RPMI7951 (cell line): ENCODE data around the gene CIBAR2. TPM values are rescaled to one million over a fixed set of nuclear protein-coding genes. Genes with fewer than 3 reads are reported as not detected.

Experiments
- DNase-seq: peaks from one replicate; pipeline ENCODE4 v3.0.0-alpha.2; 2012; ENCODE audit warnings: low read depth
- total RNA-seq: library from RNA; depleted of rRNA; stranded (reverse); fragments of >200 nt; shearing (Covaris generic); gene quantifications from 2 replicates; pipeline ENCODE4 v1.2.3, GENCODE V29; 2014

Gene CIBAR2
- total RNA-seq, 1 experiment from 2014 or later = not detected

GRCh38 chr16:85144026-85144915 lies 32.0 kb upstream of the CIBAR2 start:
- DNase-seq = no peak

DNA sequence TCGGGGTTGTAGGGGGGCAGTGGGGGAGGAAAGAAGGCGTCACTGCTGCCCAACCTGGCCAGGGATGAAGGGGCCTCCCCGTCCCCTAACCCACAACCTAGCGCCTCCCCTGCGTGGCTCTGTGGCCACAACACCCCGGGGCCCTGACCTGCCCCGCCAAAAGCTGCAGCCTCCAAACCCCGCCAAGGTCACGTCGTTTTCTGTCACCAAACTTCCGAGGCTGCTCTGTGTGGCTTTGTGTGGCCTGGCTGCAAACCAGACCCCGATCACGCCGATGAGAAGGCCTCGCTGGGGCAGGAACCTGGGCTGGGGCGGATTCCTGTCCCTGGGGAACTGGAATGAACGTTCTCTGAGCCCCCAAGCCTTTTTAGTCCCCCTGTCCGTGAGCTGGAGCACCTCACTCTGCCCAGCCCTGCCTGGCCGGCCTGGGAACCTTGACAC lies 30.5 kb upstream of the CIBAR2 start:
- DNase-seq = no peak

GRCh38 chr16:85142129-85142513 lies 29.8 kb upstream of the CIBAR2 start:
- DNase-seq = no peak

DNA sequence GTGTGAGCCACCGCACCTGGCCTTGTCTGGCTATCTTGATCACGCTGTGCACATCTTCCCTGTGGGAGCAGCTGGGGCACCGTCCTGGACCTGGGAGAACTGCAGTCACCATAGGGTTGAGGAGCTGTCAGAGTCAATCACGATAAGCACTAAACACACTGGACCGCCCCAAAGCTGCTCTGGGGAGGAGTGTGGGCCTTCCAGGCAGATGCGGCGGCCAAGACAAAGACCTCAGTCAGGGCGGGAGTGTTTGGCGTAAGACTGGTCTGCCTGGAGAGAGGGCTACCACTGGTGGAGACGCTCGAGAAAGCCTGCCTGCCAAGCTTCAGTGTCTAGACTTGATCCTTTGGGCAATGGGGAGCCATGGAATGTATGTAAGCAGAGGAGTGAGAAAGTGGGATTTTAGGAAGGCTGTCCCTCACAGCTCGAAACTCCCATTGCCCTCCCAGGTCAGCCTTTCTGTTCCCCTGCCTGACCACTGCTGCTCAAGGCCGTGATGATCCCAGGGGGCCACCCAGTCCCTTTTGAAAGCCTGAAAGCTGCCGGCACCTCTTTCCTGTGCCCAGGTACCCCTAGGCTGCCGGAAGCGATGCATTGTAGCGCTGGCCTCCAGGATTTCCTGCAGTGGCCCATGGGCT lies 29.3 kb upstream of the CIBAR2 start:
- no peak for DNase-seq

DNA sequence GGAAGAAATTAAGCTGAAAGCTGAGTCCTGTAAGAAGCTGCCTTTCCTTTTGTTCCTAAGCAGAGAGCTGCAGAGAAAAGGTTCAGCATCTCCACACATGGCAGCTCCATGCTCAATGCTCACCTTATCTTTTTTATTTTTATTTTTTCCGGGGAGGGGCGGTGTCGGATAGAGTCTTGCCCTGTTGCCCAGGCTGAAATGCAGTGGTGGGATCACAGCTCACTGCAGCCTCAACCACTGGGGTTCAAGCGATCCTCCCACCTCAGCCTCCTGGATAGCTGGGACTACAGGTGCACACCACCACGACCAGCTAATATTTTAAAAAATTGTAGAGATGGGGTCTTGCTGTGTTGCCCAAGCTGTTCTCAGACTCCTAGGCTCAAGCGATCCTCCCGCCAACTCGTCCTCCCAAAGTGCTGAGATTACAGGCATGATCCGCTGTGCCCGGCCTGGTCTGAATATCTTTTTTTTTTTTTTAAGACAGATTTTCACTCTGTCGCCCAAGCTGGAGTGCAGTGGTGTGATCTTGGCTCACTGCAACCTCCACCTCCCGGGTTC lies 28.3 kb upstream of the CIBAR2 start:
- DNase-seq = no peak

GRCh38 chr16:85139881-85140339 lies 27.6 kb upstream of the CIBAR2 start:
- DNase-seq = no peak

- no peak for DNase-seq
Measured at GRCh38 chr16:85138825-85139627, 26.8 kb upstream of the CIBAR2 start.

DNA sequence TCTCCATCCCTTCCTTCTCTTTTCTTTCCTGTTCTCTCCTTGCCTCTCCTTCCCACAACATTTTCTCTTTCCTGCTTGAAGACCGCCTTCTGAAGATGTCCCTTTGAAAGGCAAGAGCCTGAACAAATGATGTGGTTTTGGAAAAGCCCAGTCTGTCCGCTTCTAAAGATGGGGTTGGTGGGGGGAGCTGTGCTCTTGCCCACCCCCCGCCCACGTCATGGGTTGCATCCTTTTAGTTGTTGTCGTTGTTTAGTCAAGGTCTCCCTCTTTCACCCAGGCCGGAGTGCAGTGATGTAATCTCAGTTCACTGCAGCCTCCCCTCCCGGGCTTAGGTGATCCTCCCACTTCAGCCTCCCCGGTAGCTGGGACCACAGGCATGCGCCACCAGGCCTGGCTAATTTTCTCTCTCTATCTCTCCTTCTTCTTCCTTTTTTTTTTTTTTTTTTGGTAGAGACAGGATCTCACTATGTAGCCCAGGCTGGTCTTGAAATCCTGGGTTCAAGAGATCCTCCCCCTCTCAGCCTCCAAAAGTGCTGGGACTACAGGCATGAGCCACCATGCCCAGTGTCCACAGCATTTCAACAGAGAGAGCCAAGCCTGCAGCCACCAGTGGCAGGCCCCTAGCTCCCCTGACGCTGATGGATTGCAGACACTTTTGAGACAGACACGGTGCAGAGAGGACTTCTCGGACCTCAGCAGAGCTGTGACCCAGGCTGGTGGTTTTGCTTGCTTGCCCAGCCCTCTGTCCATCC lies 26.0 kb upstream of the CIBAR2 start:
- no peak for DNase-seq

GRCh38 chr16:85137323-85138072 lies 25.2 kb upstream of the CIBAR2 start:
- DNase-seq = peak; percentile 89

GRCh38 chr16:85136702-85137322 lies 24.5 kb upstream of the CIBAR2 start:
- DNase-seq = peak; percentile 29

- DNase-seq = peak; percentile 42
Measured at GRCh38 chr16:85136213-85136701, 24.0 kb upstream of the CIBAR2 start.

GRCh38 chr16:85134789-85135142 lies 22.5 kb upstream of the CIBAR2 start:
- DNase-seq = no peak

DNA sequence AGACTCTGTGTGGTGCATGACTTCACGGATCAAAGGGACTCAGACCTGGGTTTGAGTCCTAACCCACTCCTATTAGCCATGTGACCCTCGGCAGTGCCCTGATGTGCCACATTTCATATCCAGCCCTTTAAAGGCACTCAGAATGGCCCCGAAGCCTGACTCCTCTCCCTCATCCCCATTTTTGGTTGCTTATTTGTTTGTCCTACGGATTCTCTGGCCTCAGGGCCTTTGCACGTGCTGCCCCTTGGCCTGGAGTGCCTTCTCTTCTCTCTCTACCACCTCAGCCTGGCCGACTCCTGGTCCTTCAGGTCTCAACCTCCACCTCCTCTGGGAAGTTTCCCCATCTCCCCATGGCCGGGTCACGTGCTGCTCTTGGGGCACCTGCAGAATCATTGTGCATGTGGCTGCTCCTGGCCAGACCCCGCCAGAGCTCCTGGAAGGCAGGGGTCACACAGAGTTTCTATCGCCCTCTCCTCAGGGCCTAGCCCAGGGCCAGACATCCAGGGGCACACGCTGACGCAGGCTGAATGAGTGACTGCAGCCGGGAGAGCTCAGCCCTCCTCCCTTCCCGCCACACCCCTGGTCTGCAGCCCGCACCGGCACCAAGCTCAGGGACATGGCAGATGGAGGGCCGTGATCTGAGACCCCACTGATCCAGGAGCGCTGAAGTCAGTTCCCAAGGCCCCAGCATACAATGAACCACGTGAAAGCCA lies 22.0 kb upstream of the CIBAR2 start:
- no peak for DNase-seq

- no peak for DNase-seq
Measured at GRCh38 chr16:85133290-85133599, 21.0 kb upstream of the CIBAR2 start.

GRCh38 chr16:85132456-85133289 lies 20.4 kb upstream of the CIBAR2 start:
- no peak for DNase-seq

DNA sequence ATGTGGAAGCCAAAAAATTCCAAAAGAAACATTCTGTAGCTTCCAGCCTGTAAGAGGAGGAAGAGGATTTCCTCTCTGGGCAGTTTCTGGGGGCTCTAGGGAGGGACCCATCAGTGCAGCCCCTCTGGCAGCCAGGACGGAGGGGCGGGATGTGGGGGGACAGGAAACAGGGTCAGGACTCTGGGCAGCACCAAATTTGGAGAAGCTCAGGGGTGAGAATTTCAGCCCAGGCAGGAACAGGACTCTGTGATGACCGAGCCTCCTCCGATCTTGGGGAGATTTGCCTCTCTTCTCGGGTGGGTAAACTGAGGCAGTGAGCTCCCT lies 18.4 kb upstream of the CIBAR2 start:
- DNase-seq = no peak

DNA sequence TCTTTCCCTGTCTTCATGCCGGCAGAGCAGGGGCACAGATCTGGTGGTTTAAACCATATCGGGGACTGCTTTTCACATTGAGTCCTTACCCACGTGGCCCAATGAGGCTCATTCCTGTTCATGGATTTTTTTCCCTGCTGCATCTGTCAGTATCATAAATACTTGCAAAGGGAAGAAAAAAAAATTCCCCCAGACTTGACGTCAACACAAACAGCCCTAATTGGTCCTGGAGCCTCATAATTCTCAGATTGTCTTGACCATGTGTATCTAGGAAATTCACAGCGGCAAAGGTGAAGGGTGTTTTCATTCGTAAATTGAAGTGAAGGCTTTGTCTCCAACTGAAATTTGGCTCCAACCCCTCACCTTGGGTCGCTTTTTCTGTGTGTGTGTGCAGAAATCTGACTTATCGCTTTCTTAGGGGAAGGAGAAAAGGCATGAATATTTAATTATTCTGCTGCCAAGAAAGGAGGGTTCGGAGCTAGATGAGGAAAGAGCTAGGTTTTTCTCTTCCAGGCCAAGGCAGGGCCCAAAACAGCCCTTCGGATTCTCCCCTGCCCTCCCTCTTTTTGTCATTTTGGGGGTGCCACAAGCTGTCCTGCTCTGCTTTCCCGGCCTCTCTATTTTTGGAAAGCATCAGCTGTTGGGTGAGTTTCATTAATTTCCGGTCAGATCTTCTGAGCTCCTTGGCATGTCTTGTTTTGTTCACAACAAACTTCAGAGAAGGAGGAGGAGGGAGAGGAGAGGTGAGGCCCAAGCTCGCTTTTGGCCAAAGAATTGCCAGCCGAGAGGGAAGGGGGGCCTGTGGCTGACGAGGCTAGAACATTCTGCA lies 17.8 kb upstream of the CIBAR2 start:
- DNase-seq = no peak
